ENCODE data around the gene BCKDHB. TPM values are rescaled to one million over a fixed set of nuclear protein-coding genes. Genes with fewer than 3 reads are reported as not detected.
A peak's percentile ranks its signal among the peaks of the same experiment; 100 is the strongest.

The BCKDHB gene
- total and polyA plus RNA-seq, 4 donors, result 22.9 to 36.0 (median 28.9) TPM

DNA sequence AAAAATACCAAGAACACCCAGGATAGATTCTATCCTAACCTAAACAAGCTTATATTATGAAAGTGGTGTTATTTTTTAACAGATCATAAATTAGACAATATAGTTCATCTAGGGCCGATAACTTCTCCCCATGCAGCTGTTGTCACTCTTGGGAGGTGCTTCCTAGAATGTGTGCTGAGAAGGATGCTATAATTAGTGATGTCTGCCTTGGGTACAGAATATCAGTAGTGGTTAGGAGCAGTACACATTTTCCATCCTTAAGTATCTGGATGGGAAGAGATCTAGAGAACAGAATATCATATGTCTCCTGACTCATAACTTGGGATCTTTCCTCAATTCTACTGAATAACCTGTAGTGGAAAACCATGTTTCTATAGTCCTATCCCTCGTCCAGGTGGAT is 214.5 kb downstream of the BCKDHB start:
- Histone ChIP-seq H3K27me3 (ENCODE audit: control insufficient read depth, insufficient read depth, low read length) (no peaks in the 10 kb centered on the region), H3K9me3 (ENCODE audit: control insufficient read depth, insufficient read depth, low read length) (no peaks in the 10 kb centered on the region), H3K36me3 (ENCODE audit: control insufficient read depth, insufficient read depth, low read length) (no peaks in the 10 kb centered on the region), H3K27ac (ENCODE audit: low read depth, low read length) (no peak overlapping the region), H3K4me3 (ENCODE audit: low read depth, low read length) (no peak overlapping the region), H3K4me1 (ENCODE audit: control insufficient read depth, insufficient read depth, low read length) (no peaks in the 10 kb centered on the region)
- no peak for DNase-seq (ENCODE audit: low read depth in 4 of 6, low spot score in 6 of 6)
- WGBS (ENCODE audit: insufficient coverage), result 100% methylated on average over 1 of the region's 2 CpGs

DNA sequence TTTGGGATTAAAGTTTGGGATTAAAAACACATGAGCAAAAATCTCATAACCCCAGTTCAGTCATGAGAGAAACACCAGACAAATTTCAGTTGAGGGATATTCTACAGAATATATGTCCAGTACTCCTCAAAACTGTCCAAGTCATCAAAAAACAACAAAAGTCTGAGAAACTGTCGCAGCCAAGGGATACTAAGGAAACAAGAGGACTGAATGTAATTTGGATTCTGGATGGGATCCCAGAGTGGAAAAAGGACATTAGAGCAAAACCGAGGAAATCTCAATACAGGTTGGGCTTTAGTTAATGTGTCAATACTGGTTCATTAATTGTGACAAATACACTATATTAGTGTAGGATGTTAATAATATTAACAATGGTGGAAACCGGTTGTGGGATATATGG is 219.3 kb downstream of the BCKDHB start:
- Histone ChIP-seq H3K27ac (ENCODE audit: low read depth, low read length) (no peak overlapping the region), H3K36me3 (ENCODE audit: control insufficient read depth, insufficient read depth, low read length) (no peaks in the 10 kb centered on the region), H3K4me3 (ENCODE audit: low read depth, low read length) (no peak overlapping the region), H3K9me3 (ENCODE audit: control insufficient read depth, insufficient read depth, low read length) (no peaks in the 10 kb centered on the region), H3K27me3 (ENCODE audit: control insufficient read depth, insufficient read depth, low read length) (no peaks in the 10 kb centered on the region), H3K4me1 (ENCODE audit: control insufficient read depth, insufficient read depth, low read length) (no peaks in the 10 kb centered on the region)
- DNase-seq (ENCODE audit: low read depth in 4 of 6, low spot score in 6 of 6), result peak in 3 of 6 donors; percentile 52 to 74 (median 67)
- WGBS (ENCODE audit: insufficient coverage), result no CpG with 5 or more reads among the region's 3 CpGs

DNA sequence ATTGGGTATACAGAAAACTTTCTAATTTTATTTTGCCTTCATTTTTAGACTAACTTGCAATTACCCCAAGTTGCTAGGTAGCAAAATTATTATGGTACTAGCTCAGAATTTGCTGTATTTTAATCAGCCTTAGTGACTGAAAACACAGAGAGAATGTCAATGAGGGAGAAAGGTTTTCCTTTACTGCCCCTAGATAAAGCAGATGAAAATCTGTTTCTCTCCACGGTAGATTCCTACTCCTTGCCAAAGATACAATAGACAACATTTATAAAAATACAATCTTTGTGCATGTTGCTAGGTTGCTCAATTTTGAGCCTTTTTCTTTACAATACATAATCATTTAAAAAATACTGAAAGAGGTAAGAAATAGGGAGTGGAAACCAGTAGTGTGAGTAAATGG is 222.2 kb downstream of the BCKDHB start:
- WGBS (ENCODE audit: insufficient coverage), result no CpG with 5 or more reads among the region's 1 CpG
- Histone ChIP-seq H3K9me3 (ENCODE audit: control insufficient read depth, insufficient read depth, low read length) (no peaks in the 10 kb centered on the region), H3K27ac (ENCODE audit: low read depth, low read length) (no peak overlapping the region), H3K27me3 (ENCODE audit: control insufficient read depth, insufficient read depth, low read length) (no peaks in the 10 kb centered on the region), H3K4me3 (ENCODE audit: low read depth, low read length) (no peak overlapping the region), H3K4me1 (ENCODE audit: control insufficient read depth, insufficient read depth, low read length) (no peaks in the 10 kb centered on the region), H3K36me3 (ENCODE audit: control insufficient read depth, insufficient read depth, low read length) (no peaks in the 10 kb centered on the region)
- no peak for DNase-seq (ENCODE audit: low read depth in 4 of 6, low spot score in 6 of 6)

DNA sequence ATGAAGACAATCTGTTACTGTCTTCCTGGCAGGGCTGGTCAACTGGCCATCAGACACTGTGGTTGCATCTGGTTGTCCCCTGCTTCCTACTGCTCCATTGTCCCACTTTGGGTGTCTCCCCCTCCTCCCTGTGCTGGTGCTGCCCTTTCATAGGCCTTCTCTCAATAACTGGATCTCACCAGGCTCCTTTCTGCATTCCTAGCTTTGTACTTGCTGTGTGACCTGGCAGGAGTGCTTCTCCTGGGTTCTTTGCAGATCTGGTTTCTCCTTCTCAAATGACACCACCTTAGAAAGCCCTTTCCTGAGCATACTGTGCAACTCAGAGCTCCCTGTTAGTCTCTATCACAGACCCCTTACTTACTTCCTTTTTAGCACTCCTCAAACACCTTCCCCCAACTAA is 223.0 kb downstream of the BCKDHB start:
- H3K27me3 ChIP-seq (ENCODE audit: control insufficient read depth, insufficient read depth, low read length), result no peaks in the 10 kb centered on the region
- H3K36me3 ChIP-seq (ENCODE audit: control insufficient read depth, insufficient read depth, low read length), result no peaks in the 10 kb centered on the region
- no peak overlapping the region for H3K27ac ChIP-seq (ENCODE audit: low read depth, low read length)
- no peaks in the 10 kb centered on the region for H3K9me3 ChIP-seq (ENCODE audit: control insufficient read depth, insufficient read depth, low read length)
- H3K4me3 ChIP-seq (ENCODE audit: low read depth, low read length), result no peak overlapping the region
- no peaks in the 10 kb centered on the region for H3K4me1 ChIP-seq (ENCODE audit: control insufficient read depth, insufficient read depth, low read length)
- no peak for DNase-seq (ENCODE audit: low read depth in 4 of 6, low spot score in 6 of 6)

- Histone ChIP-seq H3K36me3 (ENCODE audit: control insufficient read depth, insufficient read depth, low read length) (no peaks in the 10 kb centered on the region), H3K27me3 (ENCODE audit: control insufficient read depth, insufficient read depth, low read length) (no peaks in the 10 kb centered on the region), H3K27ac (ENCODE audit: low read depth, low read length) (no peak overlapping the region), H3K4me3 (ENCODE audit: low read depth, low read length) (no peak overlapping the region), H3K4me1 (ENCODE audit: control insufficient read depth, insufficient read depth, low read length) (no peaks in the 10 kb centered on the region), H3K9me3 (ENCODE audit: control insufficient read depth, insufficient read depth, low read length) (no peaks in the 10 kb centered on the region)
- 29% methylated on average over 1 of the region's 3 CpGs for WGBS (ENCODE audit: insufficient coverage)
- peak in 1 of 6 donors; percentile 69 for DNase-seq (ENCODE audit: low read depth in 4 of 6, low spot score in 6 of 6)
These were observed 224.5 kb downstream of the BCKDHB start for GRCh38 chr6:80330961-80331360.

- DNase-seq (ENCODE audit: low read depth in 4 of 6, low spot score in 6 of 6), result peak in 2 of 6 donors; percentile 55 to 88
- no CpG with 5 or more reads among the region's 2 CpGs for WGBS (ENCODE audit: insufficient coverage)
- Histone ChIP-seq H3K27me3 (ENCODE audit: control insufficient read depth, insufficient read depth, low read length) (no peaks in the 10 kb centered on the region), H3K9me3 (ENCODE audit: control insufficient read depth, insufficient read depth, low read length) (no peaks in the 10 kb centered on the region), H3K4me1 (ENCODE audit: control insufficient read depth, insufficient read depth, low read length) (no peaks in the 10 kb centered on the region), H3K36me3 (ENCODE audit: control insufficient read depth, insufficient read depth, low read length) (no peaks in the 10 kb centered on the region), H3K27ac (ENCODE audit: low read depth, low read length) (no peak overlapping the region), H3K4me3 (ENCODE audit: low read depth, low read length) (no peak overlapping the region)
These were observed 225.1 kb downstream of the BCKDHB start for GRCh38 chr6:80331522-80331921.

DNA sequence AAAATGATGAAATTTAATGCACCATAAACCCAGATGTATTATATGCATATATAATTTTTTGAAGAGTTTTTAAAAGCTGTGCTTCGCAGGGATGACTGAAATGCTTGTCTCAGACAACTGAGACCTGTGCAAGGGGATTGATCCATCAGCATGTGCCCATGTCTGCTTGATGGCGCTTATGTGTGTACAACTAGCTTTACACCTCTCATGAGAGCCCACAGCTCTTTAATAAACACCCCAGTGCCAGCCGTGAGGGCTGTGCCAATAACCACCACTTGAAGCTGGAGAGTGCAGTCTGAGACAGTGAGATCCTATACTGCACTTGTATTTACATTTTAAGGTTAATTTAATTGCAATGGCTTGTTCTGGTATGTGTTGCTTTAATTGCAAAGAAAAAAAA is 225.5 kb downstream of the BCKDHB start:
- Histone ChIP-seq H3K4me1 (ENCODE audit: control insufficient read depth, insufficient read depth, low read length) (no peaks in the 10 kb centered on the region), H3K9me3 (ENCODE audit: control insufficient read depth, insufficient read depth, low read length) (no peaks in the 10 kb centered on the region), H3K4me3 (ENCODE audit: low read depth, low read length) (no peak overlapping the region), H3K27ac (ENCODE audit: low read depth, low read length) (no peak overlapping the region), H3K27me3 (ENCODE audit: control insufficient read depth, insufficient read depth, low read length) (no peaks in the 10 kb centered on the region), H3K36me3 (ENCODE audit: control insufficient read depth, insufficient read depth, low read length) (no peaks in the 10 kb centered on the region)
- peak in 2 of 6 donors; percentile 59 to 81 for DNase-seq (ENCODE audit: low read depth in 4 of 6, low spot score in 6 of 6)
- 0% methylated on average over 1 of the region's 3 CpGs for WGBS (ENCODE audit: insufficient coverage)

GRCh38 chr6:80333342-80333741 is 226.9 kb downstream of the BCKDHB start:
- Histone ChIP-seq H3K4me1 (ENCODE audit: control insufficient read depth, insufficient read depth, low read length) (no peaks in the 10 kb centered on the region), H3K9me3 (ENCODE audit: control insufficient read depth, insufficient read depth, low read length) (no peaks in the 10 kb centered on the region), H3K27me3 (ENCODE audit: control insufficient read depth, insufficient read depth, low read length) (no peaks in the 10 kb centered on the region), H3K27ac (ENCODE audit: low read depth, low read length) (no peak overlapping the region), H3K36me3 (ENCODE audit: control insufficient read depth, insufficient read depth, low read length) (no peaks in the 10 kb centered on the region), H3K4me3 (ENCODE audit: low read depth, low read length) (no peak overlapping the region)
- DNase-seq (ENCODE audit: low read depth in 4 of 6, low spot score in 6 of 6), result peak in 1 of 6 donors; percentile 50
- WGBS (ENCODE audit: insufficient coverage), result no CpG with 5 or more reads among the region's 3 CpGs

GRCh38 chr6:80335121-80335531 is 228.7 kb downstream of the BCKDHB start:
- Histone ChIP-seq H3K27ac (ENCODE audit: low read depth, low read length) (peak overlapping the region; percentile 75), H3K36me3 (ENCODE audit: control insufficient read depth, insufficient read depth, low read length) (no peaks in the 10 kb centered on the region), H3K4me3 (ENCODE audit: low read depth, low read length) (peak overlapping the region; percentile 27), H3K27me3 (ENCODE audit: control insufficient read depth, insufficient read depth, low read length) (no peaks in the 10 kb centered on the region), H3K9me3 (ENCODE audit: control insufficient read depth, insufficient read depth, low read length) (no peaks in the 10 kb centered on the region), H3K4me1 (ENCODE audit: control insufficient read depth, insufficient read depth, low read length) (no peaks in the 10 kb centered on the region)
- peak in 2 of 6 donors; percentile 36 to 42 for DNase-seq (ENCODE audit: low read depth in 4 of 6, low spot score in 6 of 6)
- WGBS (ENCODE audit: insufficient coverage), result no CpG with 5 or more reads among the region's 6 CpGs

- Histone ChIP-seq H3K27ac (ENCODE audit: low read depth, low read length) (no peak overlapping the region), H3K9me3 (ENCODE audit: control insufficient read depth, insufficient read depth, low read length) (no peaks in the 10 kb centered on the region), H3K4me3 (ENCODE audit: low read depth, low read length) (no peak overlapping the region), H3K27me3 (ENCODE audit: control insufficient read depth, insufficient read depth, low read length) (no peaks in the 10 kb centered on the region), H3K36me3 (ENCODE audit: control insufficient read depth, insufficient read depth, low read length) (no peaks in the 10 kb centered on the region), H3K4me1 (ENCODE audit: control insufficient read depth, insufficient read depth, low read length) (no peaks in the 10 kb centered on the region)
- WGBS (ENCODE audit: insufficient coverage), result no CpG with 5 or more reads among the region's 2 CpGs
- DNase-seq (ENCODE audit: low read depth in 4 of 6, low spot score in 6 of 6), result no peak
These were observed 230.4 kb downstream of the BCKDHB start for GRCh38 chr6:80336911-80337310.

Measured in spinal cord (tissue), 10 donors.